Parathyroid adenoma (tissue), 2 donors: ENCODE results near the gene GLB1L2.

Experiments used
- H2AFZ ChIP-seq: fragments of 300-600 bp; sonication (generic); one replicate; pipeline ENCODE4 v1.7.0; 2017; ENCODE audit warnings: antibody characterized with exemption, mild to moderate bottlenecking
- H3K27ac ChIP-seq: fragments of 300-600 bp; sonication (generic); one replicate; pipeline ENCODE4 v1.7.0; 2017
- H3K27me3 ChIP-seq: fragments of 300-600 bp; sonication (generic); one replicate; pipeline ENCODE4 v1.7.0; 2017; ENCODE audit warnings: low read length; ENCODE audit not compliant: control insufficient read depth, insufficient read depth
- H3K36me3 ChIP-seq: fragments of 300-600 bp; sonication (generic); one replicate; pipeline ENCODE4 v1.7.0; 2017; ENCODE audit warnings: low read length; ENCODE audit not compliant: control insufficient read depth, insufficient read depth
- H3K4me1 ChIP-seq: fragments of 300-600 bp; sonication (generic); one replicate; pipeline ENCODE4 v1.7.0; 2017; ENCODE audit warnings: control low read depth
- H3K4me2 ChIP-seq: fragments of 300-600 bp; sonication (generic); one replicate; pipeline ENCODE4 v1.7.0; 2017; ENCODE audit warnings: low read length
- H3K4me3 ChIP-seq: fragments of 300-600 bp; sonication (generic); one replicate; pipeline ENCODE4 v1.7.0; 2017; ENCODE audit warnings: low read depth, low read length
- H3K79me2 ChIP-seq: fragments of 300-600 bp; sonication (generic); one replicate; pipeline ENCODE4 v1.7.0; 2017; ENCODE audit warnings: control low read depth
- H3K9ac ChIP-seq: fragments of 300-600 bp; sonication (generic); one replicate; pipeline ENCODE4 v1.7.0; 2017; ENCODE audit warnings: mild to moderate bottlenecking
- H3K9me3 ChIP-seq: fragments of 300-600 bp; sonication (generic); one replicate; pipeline ENCODE4 v1.7.0; 2017; ENCODE audit warnings: low read length; ENCODE audit not compliant: control insufficient read depth
- CTCF ChIP-seq: fragments of 300-600 bp; sonication (generic); IDR thresholded peaks from one replicate; pipeline ENCODE4 v1.7.0; 2017; ENCODE audit warnings: antibody characterized with exemption, mild to moderate bottlenecking
- donor health status: primary hyperparathyroidism.

GLB1L2 gene

GRCh38 chr11:134352111-134352510, 20.3 kb downstream of the GLB1L2 start:
- H3K27me3 ChIP-seq = no peaks in the 10 kb centered on the region
- no peaks in the 10 kb centered on the region for H3K79me2 ChIP-seq
- no peak overlapping the region for H3K9ac ChIP-seq
- H3K36me3 ChIP-seq = no peaks in the 10 kb centered on the region
- H2AFZ ChIP-seq = no peak overlapping the region
- H3K27ac ChIP-seq = no peak overlapping the region
- no peaks in the 10 kb centered on the region for H3K4me1 ChIP-seq
- H3K4me2 ChIP-seq = no peak overlapping the region
- no peaks in the 10 kb centered on the region for H3K9me3 ChIP-seq
- no peak for TF ChIP-seq CTCF
- H3K4me3 ChIP-seq = no peak overlapping the region

- H3K36me3 ChIP-seq = no peaks in the 10 kb centered on the region
- no peak overlapping the region for H2AFZ ChIP-seq
- H3K9ac ChIP-seq = no peak overlapping the region
- no peak overlapping the region for H3K4me3 ChIP-seq
- no peak overlapping the region for H3K27ac ChIP-seq
- H3K4me2 ChIP-seq = no peak overlapping the region
- TF ChIP-seq CTCF = no peak
- H3K4me1 ChIP-seq = no peaks in the 10 kb centered on the region
- no peaks in the 10 kb centered on the region for H3K79me2 ChIP-seq
- H3K27me3 ChIP-seq = no peaks in the 10 kb centered on the region
- no peaks in the 10 kb centered on the region for H3K9me3 ChIP-seq
These were observed 23.3 kb downstream of the GLB1L2 start for GRCh38 chr11:134355136-134355535.

GRCh38 chr11:134355656-134356055, 23.9 kb downstream of the GLB1L2 start:
- Histone ChIP-seq H3K9ac (no peak overlapping the region), H3K9me3 (no peaks in the 10 kb centered on the region), H3K27ac (no peak overlapping the region), H3K4me3 (no peak overlapping the region), H3K36me3 (no peaks in the 10 kb centered on the region), H2AFZ (no peak overlapping the region), H3K27me3 (no peaks in the 10 kb centered on the region), H3K4me2 (no peak overlapping the region), H3K4me1 (no peaks in the 10 kb centered on the region), H3K79me2 (no peaks in the 10 kb centered on the region)
- TF ChIP-seq CTCF = no peak

- H2AFZ ChIP-seq = no peak overlapping the region
- H3K36me3 ChIP-seq = no peaks in the 10 kb centered on the region
- no peaks in the 10 kb centered on the region for H3K9me3 ChIP-seq
- TF ChIP-seq CTCF = no peak
- no peaks in the 10 kb centered on the region for H3K4me1 ChIP-seq
- no peak overlapping the region for H3K27ac ChIP-seq
- H3K4me3 ChIP-seq = no peak overlapping the region
- H3K79me2 ChIP-seq = no peaks in the 10 kb centered on the region
- H3K4me2 ChIP-seq = no peak overlapping the region
- no peak overlapping the region for H3K9ac ChIP-seq
- no peaks in the 10 kb centered on the region for H3K27me3 ChIP-seq
These were observed 25.1 kb downstream of the GLB1L2 start for GRCh38 chr11:134356656-134357544.

GRCh38 chr11:134357545-134357839, 25.7 kb downstream of the GLB1L2 start:
- Histone ChIP-seq H3K4me1 (no peaks in the 10 kb centered on the region), H3K4me2 (no peak overlapping the region), H3K4me3 (no peak overlapping the region), H3K79me2 (no peaks in the 10 kb centered on the region), H3K9me3 (no peaks in the 10 kb centered on the region), H3K27me3 (no peaks in the 10 kb centered on the region), H2AFZ (no peak overlapping the region), H3K36me3 (no peaks in the 10 kb centered on the region), H3K9ac (no peak overlapping the region), H3K27ac (no peak overlapping the region)
- TF ChIP-seq CTCF = no peak
